ENCODE data around the gene KIF17.

KIF17 gene

GRCh38 chr1:20717452-20718342 is at the start of gene KIF17:
KIF17 (minus strand) TSS chr1:20718007; CDS start chr1:20717706, 301 bp downstream.
- DNase-seq = peak; percentile 82

DNA sequence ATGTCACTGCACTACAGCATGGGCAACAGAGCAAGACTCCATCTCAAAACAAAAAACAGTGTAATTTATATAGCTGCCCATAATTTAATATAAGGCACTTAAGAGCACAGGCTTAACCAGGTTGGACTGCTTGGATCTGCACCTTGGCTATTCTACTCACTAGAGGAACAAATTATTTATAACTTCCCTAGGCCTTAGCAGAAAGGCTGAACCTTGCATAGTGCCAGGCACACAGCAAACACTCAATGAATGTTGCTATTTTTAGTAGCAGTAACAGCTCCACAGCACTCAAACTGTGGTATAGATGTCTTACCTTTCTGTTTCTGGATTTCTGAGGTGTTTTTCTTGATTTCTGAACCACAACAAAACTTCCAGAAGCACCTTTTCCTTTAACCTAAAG is 49.5 kb upstream of the KIF17 start:
- DNase-seq = no peak

GRCh38 chr1:20763417-20763816 is 45.6 kb upstream of the KIF17 start:
- DNase-seq = no peak

GRCh38 chr1:20760322-20760721 is 42.5 kb upstream of the KIF17 start:
- DNase-seq = no peak

DNA sequence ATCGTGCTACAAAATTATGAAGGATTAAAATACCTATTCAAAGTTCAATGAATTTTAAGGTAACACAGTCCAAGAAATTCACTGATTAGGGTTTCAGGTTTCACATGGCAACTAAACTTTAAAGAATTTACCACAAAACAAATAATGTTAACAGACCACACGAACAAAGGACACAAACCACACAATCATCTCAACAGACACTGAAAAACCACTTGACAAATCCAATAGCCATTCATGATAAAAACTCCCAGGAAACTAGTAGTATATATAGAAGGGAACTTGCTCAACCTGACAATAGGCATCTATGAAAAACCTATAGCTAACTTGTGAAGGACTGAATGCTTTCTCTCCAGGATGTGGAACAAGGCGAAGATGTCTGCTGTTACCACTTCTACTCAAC is 35.8 kb upstream of the KIF17 start:
- DNase-seq = no peak

DNA sequence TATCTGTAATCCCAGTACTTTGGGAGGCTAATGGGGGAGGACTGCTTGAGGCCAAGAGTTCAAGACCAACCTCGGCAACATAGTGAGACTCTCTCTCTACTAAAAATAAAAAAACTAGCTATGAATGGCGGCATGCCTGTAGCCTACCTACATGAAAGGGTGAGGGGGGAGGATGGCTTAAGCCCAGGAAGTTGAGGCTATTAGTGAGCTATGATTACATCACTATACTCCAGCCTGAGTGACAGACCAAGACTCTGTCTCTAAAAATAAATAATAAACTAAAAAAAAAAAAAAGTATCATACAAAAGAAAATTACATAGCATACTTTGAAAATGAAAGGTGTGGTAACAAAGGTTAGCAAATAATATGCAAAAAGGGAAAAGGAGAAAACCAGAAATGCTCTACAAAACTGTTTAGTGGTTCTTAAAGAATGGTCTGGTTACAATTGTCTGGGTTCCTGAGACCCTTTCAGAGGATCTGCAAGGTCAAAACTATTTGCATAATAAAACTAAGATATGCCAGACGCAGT is 33.7 kb upstream of the KIF17 start:
- DNase-seq = no peak

- no peak for DNase-seq
Observed at GRCh38 chr1:20742671-20743070, 24.9 kb upstream of the KIF17 start.

GRCh38 chr1:20740781-20741180 is 23.0 kb upstream of the KIF17 start:
- no peak for DNase-seq

DNA sequence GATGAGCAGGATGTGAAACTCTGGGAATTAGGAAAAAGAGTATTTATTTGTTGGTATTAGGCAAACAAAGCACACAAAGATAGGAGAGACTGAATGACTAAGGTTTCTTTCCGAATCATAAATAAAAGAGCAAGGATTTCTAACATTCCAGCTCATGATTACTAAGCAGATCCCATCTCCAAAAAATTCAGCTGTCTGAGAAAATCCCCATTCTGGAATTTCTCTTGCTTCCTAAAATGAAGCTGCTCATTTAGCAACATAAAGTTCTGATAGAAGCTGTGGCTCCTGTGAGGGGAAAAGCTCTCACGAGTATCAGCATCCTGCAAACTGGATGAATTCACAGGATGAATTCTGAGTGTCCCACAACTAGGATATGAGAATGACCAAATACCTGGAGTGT is 21.4 kb upstream of the KIF17 start:
- DNase-seq = no peak

DNA sequence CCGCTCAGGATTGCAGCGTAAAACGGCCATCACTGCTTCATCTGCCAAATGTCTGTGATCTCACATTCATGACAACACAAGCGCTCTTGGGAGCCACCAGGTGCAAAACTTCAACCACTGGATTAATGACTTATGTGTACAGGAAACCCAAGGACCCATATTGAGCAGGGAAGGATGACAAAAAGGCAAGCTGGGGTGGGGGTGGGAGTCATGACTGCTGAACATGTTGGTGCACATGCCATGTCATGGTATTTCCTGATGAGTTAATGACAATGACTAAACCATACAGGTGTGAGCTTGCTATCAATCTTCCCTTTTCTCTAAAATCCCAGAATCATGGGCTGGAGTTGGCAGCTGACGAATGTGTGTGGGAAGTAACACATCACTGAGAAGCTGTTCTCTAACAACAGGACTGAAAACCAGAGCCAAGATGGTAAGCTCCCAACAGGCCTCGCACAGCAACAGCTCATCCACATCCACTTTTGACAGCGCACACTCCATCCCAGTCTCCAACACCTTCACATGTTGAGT is 17.8 kb upstream of the KIF17 start:
- DNase-seq = no peak

DNA sequence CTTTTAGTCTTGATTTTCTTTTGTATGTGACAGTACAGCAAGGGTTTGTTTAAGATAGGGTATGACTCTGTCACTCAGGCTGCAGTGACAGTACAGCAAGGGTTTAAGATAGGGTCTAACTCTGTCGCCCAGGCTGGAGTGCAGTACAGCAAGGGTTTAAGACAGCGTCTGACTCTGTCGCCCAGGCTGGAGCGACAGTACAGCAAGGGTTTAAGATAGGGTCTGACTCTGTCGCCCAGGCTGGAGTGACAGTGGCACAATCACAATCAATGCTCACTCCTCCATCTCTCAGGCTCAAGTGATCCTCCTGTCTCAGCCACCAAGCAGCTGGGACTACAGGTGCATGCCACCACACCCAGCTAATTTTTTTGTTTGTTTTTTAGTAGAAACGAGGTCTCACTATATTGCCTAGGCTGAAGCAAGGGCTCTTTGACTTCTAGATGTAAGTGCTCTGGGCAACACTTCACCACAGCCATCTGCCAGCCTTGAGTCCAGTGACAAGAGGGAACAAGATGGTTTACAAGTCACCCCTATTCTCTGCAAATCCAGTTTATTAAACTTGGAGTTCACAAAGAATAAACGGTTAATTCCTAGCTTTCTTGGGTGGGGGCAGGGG is 15.7 kb upstream of the KIF17 start:
- no peak for DNase-seq

- peak; percentile 76 for DNase-seq
Observed at GRCh38 chr1:20732588-20733359, 15.0 kb upstream of the KIF17 start, which contains the start of gene SH2D5. SH2D5 (minus strand) TSS chr1:20732703; CDS start chr1:20728044, 4,659 bp downstream.

- DNase-seq = peak; percentile 52
Observed at GRCh38 chr1:20732071-20732587, 14.3 kb upstream of the KIF17 start.

DNA sequence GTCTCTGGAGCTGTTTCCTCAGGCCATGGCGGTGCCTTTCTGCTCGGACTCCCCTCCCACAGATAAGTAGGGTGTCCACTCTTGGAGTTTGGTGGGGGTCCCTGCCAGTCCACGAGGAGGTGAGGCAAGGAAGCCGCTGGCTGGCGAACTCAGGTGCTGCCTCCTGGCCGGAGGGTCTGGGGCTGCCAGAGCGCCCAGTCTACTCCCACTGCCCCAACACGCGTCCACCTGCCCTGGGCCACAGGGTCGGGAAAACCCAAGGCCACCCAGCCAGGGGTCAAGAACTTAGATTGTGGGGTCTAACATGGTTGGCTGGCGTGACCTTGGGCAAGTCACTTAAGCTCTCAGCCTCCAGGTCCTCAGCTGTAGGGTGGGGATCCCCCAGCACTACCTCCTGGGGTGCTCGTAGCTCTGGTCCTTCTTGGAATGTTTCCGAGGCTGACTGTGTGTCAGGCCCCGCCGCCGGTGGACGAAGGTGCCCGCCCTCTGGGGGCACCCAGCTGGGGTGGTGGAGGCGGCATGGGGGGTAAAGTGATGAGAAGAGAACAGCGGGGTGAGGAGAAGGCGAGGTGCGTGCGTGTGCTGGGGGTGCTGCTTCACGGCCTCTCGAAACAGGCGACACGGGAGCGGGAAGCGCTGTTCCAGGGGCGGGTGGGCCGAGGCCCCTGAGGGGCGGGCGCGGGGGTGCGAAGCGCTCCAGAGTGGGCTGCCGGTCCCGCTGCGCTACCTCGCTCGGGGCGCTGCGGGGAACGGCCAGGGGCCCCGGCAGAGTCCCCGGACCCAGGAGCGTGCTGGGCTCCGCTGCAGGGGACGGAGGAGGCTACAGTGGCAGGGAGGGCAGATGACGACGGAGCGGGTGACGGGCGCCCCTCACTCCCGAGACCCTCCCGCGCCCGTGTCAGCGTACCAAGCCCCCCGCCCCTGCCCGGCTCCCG is 13.5 kb upstream of the KIF17 start:
- no peak for DNase-seq

DNA sequence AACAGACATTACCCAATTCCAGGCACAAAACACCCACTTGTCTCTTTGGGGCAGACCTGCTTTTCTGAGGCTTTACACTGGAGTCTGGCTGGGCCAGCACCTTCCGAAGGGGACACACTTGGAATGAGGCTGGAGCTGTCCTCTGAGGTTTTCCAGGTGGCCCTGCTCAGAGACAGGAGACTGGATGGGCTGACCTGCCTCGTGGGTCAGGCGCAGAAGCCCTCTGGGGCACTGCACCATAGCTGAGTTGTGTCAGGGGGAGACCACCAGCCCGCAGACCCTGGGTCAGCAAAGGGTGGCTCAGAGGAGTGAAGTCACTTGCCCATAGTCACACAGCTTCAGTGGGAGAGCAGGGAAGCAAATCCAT is 12.9 kb upstream of the KIF17 start:
- no peak for DNase-seq

- DNase-seq = no peak
Observed at GRCh38 chr1:20729990-20730689, 12.3 kb upstream of the KIF17 start.

- no peak for DNase-seq
Observed at GRCh38 chr1:20729155-20729931, 11.5 kb upstream of the KIF17 start.

- DNase-seq = no peak
Observed at GRCh38 chr1:20728371-20729154, 10.8 kb upstream of the KIF17 start.

GRCh38 chr1:20727746-20728316 is 10.0 kb upstream of the KIF17 start:
- no peak for DNase-seq
